ENCODE data around the gene NAP1L5.
A peak's percentile ranks its signal among the peaks of the same experiment; 100 is the strongest.

NAP1L5 gene

DNA sequence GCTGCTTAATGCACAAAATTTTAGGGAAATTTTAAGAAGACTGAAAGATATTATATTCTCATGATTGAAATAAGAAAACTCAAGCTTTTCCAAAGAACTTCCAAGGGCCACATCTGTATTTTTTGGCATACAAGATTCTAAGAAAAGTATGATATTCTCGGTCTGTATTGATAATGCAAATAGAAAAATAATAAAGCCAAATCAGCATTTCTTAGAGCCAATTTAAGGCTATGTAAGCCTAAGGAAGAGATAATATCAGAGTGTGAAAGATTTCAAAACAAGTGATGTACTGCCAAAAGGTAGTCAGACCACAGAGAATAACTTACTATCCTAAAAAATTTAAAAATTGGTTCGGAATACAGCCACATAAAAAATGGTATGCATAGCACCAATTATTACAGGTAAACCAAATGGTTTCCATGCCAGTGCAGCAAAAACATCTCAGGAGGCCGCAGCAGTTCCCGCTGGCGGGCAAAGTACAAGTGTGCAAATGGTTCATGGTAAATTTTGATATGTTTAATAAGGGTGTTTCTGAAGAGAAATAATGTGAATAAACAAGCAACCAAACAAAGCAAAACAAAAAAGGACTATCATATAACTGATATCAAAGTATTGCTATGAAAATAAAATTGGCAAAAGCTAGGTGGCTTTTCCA lies 35.2 kb upstream of the NAP1L5 start:
- H3K27ac Mint-ChIP-seq = no peak overlapping the region
- peaks cover 6% of the 10 kb centered on the region for H3K4me1 Mint-ChIP-seq (ENCODE audit: low read depth)
- intact Hi-C loops (cut with micrococcal nuclease) = no loop called here
- H3K27me3 Mint-ChIP-seq = no peaks in the 10 kb centered on the region
- peaks cover 55% of the 10 kb centered on the region for H3K36me3 Mint-ChIP-seq (ENCODE audit: low read depth)
- H3K4me3 Mint-ChIP-seq = no peak overlapping the region
- no peaks in the 10 kb centered on the region for H3K9me3 Mint-ChIP-seq

DNA sequence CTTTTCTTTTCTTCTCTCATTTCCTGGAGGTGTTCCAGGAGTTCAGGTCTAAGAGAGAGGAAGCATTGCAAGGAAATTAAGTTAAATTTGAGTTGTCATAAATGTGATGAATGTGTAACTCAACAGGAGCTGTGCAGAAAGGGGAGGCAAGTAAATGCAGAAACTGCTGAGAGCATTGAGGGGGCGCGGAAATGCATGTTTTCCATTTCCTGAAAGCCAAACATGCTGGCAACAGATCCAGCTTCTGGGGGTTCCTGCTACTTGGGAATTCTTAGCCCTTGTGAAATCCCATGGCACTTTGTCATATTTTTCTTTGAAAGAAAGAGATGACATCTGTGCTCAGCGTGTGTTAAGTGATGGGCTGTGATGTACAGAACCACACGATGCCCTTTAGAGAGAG lies 33.8 kb upstream of the NAP1L5 start:
- H3K27ac Mint-ChIP-seq = no peak overlapping the region
- no peaks in the 10 kb centered on the region for H3K4me1 Mint-ChIP-seq (ENCODE audit: low read depth)

DNA sequence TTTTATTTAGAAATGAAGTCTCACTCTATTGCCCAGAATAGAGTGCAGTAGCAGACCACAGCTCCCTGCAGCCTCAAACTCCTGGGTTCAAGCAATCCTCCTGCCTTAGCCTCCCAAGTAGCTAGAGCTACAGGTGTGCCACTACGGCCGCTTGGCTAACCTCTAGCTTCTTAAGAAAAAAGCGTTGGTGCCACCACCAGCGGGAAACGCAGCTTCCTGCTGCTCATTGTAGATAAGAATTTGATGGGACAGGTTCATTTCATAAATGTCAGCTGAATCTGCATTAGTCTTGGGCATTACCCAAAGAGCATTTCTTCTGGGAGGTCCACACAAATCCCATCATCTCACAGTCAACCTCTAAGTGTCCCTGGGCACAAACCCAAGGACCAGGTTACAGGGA lies 33.2 kb upstream of the NAP1L5 start:
- no peak overlapping the region for H3K4me3 Mint-ChIP-seq
- H3K27ac Mint-ChIP-seq = no peak overlapping the region
- H3K4me1 Mint-ChIP-seq (ENCODE audit: low read depth) = no peaks in the 10 kb centered on the region
- intact Hi-C loops (cut with micrococcal nuclease) = no loop called here
- H3K36me3 Mint-ChIP-seq (ENCODE audit: low read depth) = peaks cover 55% of the 10 kb centered on the region
- H3K27me3 Mint-ChIP-seq = no peaks in the 10 kb centered on the region
- H3K9me3 Mint-ChIP-seq = no peaks in the 10 kb centered on the region

More for the DNA sequence above, 33.8 kb upstream of the NAP1L5 start:
- no peaks in the 10 kb centered on the region for H3K27me3 Mint-ChIP-seq
- H3K9me3 Mint-ChIP-seq = no peaks in the 10 kb centered on the region
- no peak overlapping the region for H3K4me3 Mint-ChIP-seq
- intact Hi-C loops (cut with micrococcal nuclease) = no loop called here
- peaks cover 55% of the 10 kb centered on the region for H3K36me3 Mint-ChIP-seq (ENCODE audit: low read depth)

DNA sequence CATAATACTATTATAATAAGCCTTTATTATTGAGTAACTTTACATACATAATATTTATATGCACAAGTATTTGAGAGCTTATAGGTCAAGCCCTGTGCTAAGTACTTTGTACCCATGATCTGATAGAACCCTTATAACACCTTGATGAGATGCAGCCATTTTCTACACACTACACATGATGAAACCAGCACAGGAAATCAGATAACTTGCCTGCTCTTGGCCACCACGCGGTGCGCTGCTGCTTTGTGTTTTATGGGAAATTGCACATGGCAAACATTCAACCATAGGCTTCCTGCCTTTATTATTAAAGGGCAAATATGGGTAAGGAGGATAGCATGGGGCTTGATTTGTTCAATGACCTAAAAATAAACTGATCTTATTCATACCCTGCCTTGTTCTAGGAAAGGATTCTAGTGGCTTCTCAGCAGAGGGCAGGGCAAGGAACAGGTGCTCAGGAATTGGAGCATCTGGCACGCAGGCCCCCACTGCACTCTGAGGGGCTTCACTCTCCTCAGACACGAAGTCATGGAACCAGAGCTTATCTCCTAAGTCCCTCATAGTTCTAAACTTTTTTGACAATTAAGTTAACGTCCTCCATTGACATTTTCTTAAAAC lies 31.6 kb upstream of the NAP1L5 start:
- H3K9me3 Mint-ChIP-seq = no peaks in the 10 kb centered on the region
- H3K27ac Mint-ChIP-seq = no peak overlapping the region
- H3K4me3 Mint-ChIP-seq = no peak overlapping the region
- intact Hi-C loops (cut with micrococcal nuclease) = no loop called here
- peaks cover 62% of the 10 kb centered on the region for H3K36me3 Mint-ChIP-seq (ENCODE audit: low read depth)
- no peaks in the 10 kb centered on the region for H3K27me3 Mint-ChIP-seq
- no peaks in the 10 kb centered on the region for H3K4me1 Mint-ChIP-seq (ENCODE audit: low read depth)

DNA sequence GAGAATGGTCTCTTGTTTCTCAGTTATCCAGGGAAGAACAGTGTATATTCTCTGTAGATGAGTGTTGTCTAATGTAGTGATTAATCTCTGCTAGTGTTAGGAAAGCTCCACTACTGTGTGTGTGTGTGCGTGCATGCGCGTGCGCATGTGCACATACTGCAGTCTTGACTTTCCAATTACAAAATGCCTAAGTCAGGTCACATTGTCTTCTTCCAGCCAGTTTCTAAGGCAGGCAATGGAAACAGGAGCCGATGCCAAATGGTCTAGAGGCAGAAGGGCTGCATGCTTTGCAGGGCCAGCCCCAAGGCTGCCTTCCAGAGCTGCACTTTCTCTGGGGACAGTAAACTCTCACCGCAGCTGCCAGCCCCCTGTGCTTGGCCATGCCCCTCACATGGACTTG lies 30.5 kb upstream of the NAP1L5 start:
- Mint-ChIP-seq H3K9me3 (no peaks in the 10 kb centered on the region), H3K27ac (no peak overlapping the region), H3K4me1 (ENCODE audit: low read depth) (no peaks in the 10 kb centered on the region), H3K36me3 (ENCODE audit: low read depth) (peaks cover 67% of the 10 kb centered on the region), H3K4me3 (no peak overlapping the region), H3K27me3 (no peaks in the 10 kb centered on the region)
- intact Hi-C loops (cut with micrococcal nuclease) = no loop called here

DNA sequence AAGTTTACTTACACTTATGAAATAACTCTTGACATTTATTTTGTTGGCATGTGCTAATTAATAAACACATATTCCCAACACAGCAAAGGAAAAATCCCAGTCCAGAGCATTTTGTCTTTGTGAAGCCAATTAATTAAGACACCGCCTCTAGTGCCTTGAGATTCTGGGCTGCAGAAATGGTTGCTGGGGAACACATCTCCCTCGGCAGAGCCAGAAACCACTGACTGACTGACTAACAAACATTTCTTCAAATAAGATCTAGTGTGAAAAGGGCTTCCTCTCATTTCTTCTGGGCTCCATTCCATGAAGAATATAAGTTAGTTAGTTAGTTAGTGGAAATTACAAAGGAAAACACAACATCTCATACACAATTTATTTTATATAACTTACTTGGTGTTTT lies 28.4 kb upstream of the NAP1L5 start:
- no peak overlapping the region for H3K4me3 Mint-ChIP-seq
- H3K4me1 Mint-ChIP-seq (ENCODE audit: low read depth) = no peaks in the 10 kb centered on the region

DNA sequence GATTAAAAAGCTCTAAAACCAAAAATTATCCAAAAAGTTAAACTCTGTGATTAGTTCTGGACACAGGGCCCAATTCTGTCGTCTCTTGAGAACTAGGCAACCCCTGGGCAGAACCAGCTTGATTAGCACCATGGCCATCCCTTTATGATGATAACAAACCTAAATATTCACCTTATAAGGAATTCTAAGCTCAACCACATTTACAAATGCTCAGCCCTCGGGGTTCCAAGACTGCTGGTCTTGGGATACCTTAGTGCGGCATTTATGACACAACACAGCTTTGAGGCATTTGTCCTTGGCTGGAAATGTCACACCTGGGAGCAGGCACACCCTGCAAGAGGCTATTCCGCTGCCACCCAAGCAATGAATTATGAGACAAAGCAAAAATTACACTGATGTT lies 27.5 kb upstream of the NAP1L5 start:
- Mint-ChIP-seq H3K27me3 (no peaks in the 10 kb centered on the region), H3K9me3 (no peaks in the 10 kb centered on the region), H3K27ac (no peak overlapping the region), H3K4me1 (ENCODE audit: low read depth) (no peaks in the 10 kb centered on the region), H3K36me3 (ENCODE audit: low read depth) (peaks cover 83% of the 10 kb centered on the region), H3K4me3 (no peak overlapping the region)
- intact Hi-C loops (cut with micrococcal nuclease) = no loop called here

More for the DNA sequence above, 28.4 kb upstream of the NAP1L5 start:
- H3K27me3 Mint-ChIP-seq = no peaks in the 10 kb centered on the region
- peaks cover 83% of the 10 kb centered on the region for H3K36me3 Mint-ChIP-seq (ENCODE audit: low read depth)
- H3K27ac Mint-ChIP-seq = no peak overlapping the region
- H3K9me3 Mint-ChIP-seq = no peaks in the 10 kb centered on the region
- intact Hi-C loops (cut with micrococcal nuclease) = no loop called here

DNA sequence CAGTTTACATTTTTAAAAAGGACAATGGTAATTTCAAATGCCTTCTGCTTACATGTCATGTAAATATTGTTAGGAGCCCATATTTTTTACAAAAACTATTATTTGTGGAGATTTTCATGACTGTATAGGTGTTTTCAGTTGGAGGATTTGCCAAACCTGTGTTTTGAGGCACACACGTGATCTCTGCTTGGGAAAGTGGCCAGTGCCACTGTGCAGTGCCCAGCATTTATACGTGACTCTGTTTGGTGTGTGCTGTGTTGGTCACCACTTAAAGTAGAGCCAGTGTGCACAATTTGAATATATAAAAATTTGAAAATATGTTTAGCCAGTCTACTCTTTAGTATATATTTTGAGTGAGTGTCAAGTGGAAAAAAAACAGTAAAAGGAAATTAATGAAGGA lies 26.8 kb upstream of the NAP1L5 start:
- peaks cover 3% of the 10 kb centered on the region for H3K4me1 Mint-ChIP-seq (ENCODE audit: low read depth)
- no peaks in the 10 kb centered on the region for H3K27me3 Mint-ChIP-seq
- no peak overlapping the region for H3K4me3 Mint-ChIP-seq
- no peak overlapping the region for H3K27ac Mint-ChIP-seq
- intact Hi-C loops (cut with micrococcal nuclease) = no loop called here
- H3K36me3 Mint-ChIP-seq (ENCODE audit: low read depth) = peaks cover 83% of the 10 kb centered on the region
- H3K9me3 Mint-ChIP-seq = peaks cover 4% of the 10 kb centered on the region

DNA sequence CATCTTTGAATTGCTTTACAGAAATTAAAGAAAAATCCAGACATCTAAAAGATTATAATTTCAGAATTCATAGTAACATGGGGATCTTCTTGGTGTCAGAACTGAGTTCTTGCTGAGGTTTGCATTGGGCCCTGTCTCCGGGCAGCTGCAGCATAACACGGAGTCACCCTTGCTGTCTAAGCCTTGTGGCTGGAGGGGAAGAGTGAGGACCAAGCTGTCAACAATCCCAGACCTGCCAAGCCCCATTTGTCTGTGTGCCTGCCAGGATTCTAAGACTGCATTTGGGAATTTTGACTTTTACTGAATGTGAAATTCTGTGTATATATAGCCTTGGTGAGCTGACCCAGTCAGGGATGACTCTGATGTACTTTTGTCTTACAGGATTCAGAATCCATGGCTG lies 25.2 kb upstream of the NAP1L5 start:
- H3K27ac Mint-ChIP-seq = no peak overlapping the region
- H3K27me3 Mint-ChIP-seq = no peaks in the 10 kb centered on the region
- H3K36me3 Mint-ChIP-seq (ENCODE audit: low read depth) = peaks cover 87% of the 10 kb centered on the region
- H3K4me1 Mint-ChIP-seq (ENCODE audit: low read depth) = peaks cover 19% of the 10 kb centered on the region
- H3K9me3 Mint-ChIP-seq = peaks cover 15% of the 10 kb centered on the region
- H3K4me3 Mint-ChIP-seq = no peak overlapping the region
- intact Hi-C loops (cut with micrococcal nuclease) = no loop called here

DNA sequence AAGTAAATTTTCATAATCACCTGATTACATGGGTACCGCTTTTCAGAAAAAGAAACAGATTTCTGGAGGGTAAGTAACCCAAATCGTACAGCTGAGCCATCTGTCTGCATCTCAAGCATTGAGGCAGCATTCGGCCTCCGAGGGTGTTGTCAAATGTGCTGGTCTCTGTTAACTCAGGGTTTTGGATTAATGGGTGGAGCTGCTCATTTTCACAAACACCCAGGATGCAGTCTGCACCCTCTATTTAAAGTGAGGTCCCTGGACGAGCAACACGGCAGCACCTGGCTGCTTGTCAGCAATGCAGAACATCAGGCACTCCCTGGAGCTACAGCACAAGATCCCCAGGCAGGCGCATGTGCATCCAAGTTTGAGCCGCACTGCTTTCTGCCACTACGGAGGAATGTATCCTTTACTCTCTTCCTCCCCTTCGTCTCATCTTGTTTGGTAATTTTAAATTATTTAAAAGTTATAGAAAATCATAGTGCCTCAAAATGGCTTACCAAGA lies 24.7 kb upstream of the NAP1L5 start:
- no peaks in the 10 kb centered on the region for H3K27me3 Mint-ChIP-seq
- no peak overlapping the region for H3K27ac Mint-ChIP-seq
- peaks cover 87% of the 10 kb centered on the region for H3K36me3 Mint-ChIP-seq (ENCODE audit: low read depth)
- H3K9me3 Mint-ChIP-seq = peaks cover 20% of the 10 kb centered on the region
- peaks cover 23% of the 10 kb centered on the region for H3K4me1 Mint-ChIP-seq (ENCODE audit: low read depth)
- intact Hi-C loops (cut with micrococcal nuclease) = no loop called here
- H3K4me3 Mint-ChIP-seq = no peak overlapping the region

DNA sequence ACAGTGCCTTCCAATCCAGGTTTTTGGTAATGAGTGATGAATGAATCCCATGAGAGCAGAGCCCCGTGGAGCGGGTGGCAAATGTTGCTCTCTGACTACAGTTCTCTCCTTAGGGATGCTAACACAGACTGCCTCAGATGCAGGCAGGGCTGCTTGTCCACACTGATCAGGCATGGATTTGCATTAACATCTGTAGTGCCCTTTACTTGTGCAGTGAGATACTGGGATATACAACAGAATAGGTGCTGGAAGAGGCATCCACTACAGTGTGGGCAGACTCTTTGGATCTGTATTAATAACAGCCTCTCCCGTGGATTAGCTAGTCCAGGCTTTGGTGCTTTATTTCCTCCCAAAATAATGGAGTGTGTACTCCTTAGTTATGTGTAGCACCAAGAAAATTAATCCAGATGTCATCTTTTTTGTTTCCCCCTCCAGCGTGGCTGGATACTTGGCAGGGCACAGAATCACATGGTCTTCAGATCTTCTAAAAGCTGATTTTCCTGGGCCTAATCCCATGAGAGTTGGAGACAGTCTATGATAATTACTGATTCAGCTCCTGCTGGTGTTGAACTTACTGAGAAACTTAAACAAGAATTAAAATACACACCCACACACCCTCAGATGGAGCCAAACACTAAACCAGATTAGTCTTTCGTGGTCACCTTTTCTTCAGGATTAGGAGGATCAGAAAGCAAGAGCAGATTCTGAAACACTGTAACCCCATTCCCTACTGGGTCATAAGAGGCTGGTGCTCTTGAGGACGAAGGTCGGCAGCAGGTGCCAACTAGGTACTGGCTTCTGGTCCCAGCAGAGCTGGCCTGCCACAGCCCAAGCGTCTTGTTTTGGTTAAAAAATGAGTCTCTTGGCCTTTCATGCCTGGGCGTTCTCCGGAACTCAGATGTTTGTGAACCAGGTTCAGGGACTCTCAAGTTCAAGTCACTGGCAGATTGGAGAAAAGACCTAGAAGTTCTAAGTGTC lies 23.1 kb upstream of the NAP1L5 start:
- intact Hi-C loops (cut with micrococcal nuclease) = no loop called here
- H3K36me3 Mint-ChIP-seq (ENCODE audit: low read depth) = peaks cover 94% of the 10 kb centered on the region
- H3K27ac Mint-ChIP-seq = no peak overlapping the region

DNA sequence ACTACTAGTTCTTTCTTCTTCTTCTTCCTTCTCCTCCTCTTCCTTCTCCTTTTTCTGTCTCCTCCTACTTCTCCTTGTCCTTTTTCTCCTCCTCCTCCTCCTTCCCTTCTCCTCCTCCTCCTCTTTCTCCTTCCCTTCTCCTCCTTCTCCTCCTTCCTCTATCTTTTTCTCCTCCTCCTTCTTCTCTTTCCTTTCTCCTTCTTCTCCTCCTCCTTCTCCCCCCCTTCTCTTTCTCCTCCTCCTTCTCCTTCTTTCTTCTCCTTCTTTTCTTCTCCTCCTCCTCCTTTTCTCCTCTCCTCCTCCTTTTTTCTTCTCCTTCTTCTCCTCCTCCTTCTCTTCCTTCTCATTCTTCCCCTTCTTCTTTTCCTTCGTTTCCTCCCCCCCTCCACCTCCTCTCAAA lies 21.8 kb upstream of the NAP1L5 start:
- Mint-ChIP-seq H3K4me1 (ENCODE audit: low read depth) (peaks cover 23% of the 10 kb centered on the region), H3K36me3 (ENCODE audit: low read depth) (peaks cover 97% of the 10 kb centered on the region), H3K9me3 (peaks cover 48% of the 10 kb centered on the region), H3K27me3 (no peaks in the 10 kb centered on the region), H3K4me3 (no peak overlapping the region), H3K27ac (peak overlapping the region; percentile 38)
- intact Hi-C loops (cut with micrococcal nuclease) = no loop called here

More for the DNA sequence above, 23.1 kb upstream of the NAP1L5 start:
- Mint-ChIP-seq H3K9me3 (peaks cover 36% of the 10 kb centered on the region), H3K4me1 (ENCODE audit: low read depth) (peaks cover 23% of the 10 kb centered on the region), H3K4me3 (no peak overlapping the region), H3K27me3 (no peaks in the 10 kb centered on the region)

DNA sequence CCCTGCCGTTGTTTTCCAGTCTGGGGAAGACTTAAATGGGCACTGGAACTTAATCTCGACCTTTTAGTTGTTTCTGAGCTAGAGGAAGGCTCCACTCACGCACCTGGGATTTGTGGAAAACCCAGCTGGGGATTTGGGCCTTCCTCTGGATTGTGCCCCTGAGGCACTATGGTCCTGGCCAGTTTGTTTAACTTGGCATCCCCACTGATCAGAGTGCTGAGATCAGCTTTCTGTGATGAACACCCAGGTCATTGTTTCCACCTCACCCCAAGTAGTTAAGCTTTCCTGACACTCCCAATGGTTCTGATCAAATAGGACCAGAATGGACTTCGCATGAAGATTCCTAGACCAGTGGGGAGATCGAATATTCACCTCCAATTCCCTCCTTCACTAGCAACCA lies 20.5 kb upstream of the NAP1L5 start:
- peaks cover 48% of the 10 kb centered on the region for H3K9me3 Mint-ChIP-seq
- no peak overlapping the region for H3K27ac Mint-ChIP-seq
- no peak overlapping the region for H3K4me3 Mint-ChIP-seq
- peaks cover 23% of the 10 kb centered on the region for H3K4me1 Mint-ChIP-seq (ENCODE audit: low read depth)
- H3K36me3 Mint-ChIP-seq (ENCODE audit: low read depth) = peaks cover 100% of the 10 kb centered on the region
- intact Hi-C loops (cut with micrococcal nuclease) = no loop called here
- H3K27me3 Mint-ChIP-seq = no peaks in the 10 kb centered on the region

DNA sequence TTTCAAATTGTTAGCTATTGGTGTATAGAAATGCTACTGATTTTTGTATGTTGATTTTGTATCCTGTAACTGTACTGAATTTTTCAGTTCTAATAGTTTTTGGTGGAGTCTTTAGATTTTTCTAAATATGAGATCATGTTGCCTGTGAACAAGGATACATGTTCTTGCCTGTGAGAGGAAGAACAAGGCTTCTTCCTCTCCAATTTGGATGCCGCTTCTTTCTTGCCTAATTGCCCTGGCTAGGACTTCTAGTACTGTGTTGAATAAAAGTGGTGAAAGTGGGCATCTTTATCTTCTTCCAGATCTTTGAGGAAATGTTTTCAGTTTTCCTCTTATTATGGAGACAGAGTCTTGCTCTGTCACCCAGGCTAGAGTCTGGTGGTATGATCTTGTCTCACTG lies 16.2 kb upstream of the NAP1L5 start:
- intact Hi-C loops (cut with micrococcal nuclease) = no loop called here
- H3K36me3 Mint-ChIP-seq (ENCODE audit: low read depth) = peaks cover 100% of the 10 kb centered on the region
- no peak overlapping the region for H3K4me3 Mint-ChIP-seq
- no peaks in the 10 kb centered on the region for H3K27me3 Mint-ChIP-seq
- H3K4me1 Mint-ChIP-seq (ENCODE audit: low read depth) = peaks cover 14% of the 10 kb centered on the region
- no peak overlapping the region for H3K27ac Mint-ChIP-seq
- H3K9me3 Mint-ChIP-seq = peaks cover 41% of the 10 kb centered on the region

All from dendritic cell treated with granulocyte-macrophage colony-stimulating factor and Interleukin-4, amounts not matched to agents 40 ng/mL and 50 ng/mL, for 4 days (primary cell).